ENCODE results near the gene KAZN. TPM values are rescaled to one million over a fixed set of nuclear protein-coding genes. Genes with fewer than 3 reads are reported as not detected.

Gene KAZN
- total and polyA plus RNA-seq, 3 donors from 2014 or later, result 12.1 to 14.6 (median 13.8) TPM

GRCh38 chr1:14955402-14955801 lies 356.9 kb downstream of the KAZN start:
- Histone ChIP-seq H3K4me1 (peaks cover 3% of the 10 kb centered on the region), H3K9me3 (no peaks in the 10 kb centered on the region), H3K27ac (no peak overlapping the region), H3K27me3 (no peaks in the 10 kb centered on the region), H3K4me3 (no peak overlapping the region), H3K36me3 (ENCODE audit: low read depth, missing control alignments) (no peaks in the 10 kb centered on the region)
- intact Hi-C loops (cut with DNase I; ENCODE audit: low total_unique reads), result no loop called here
- WGBS, 2 donors, result 96 to 100% methylated on average over 2 to 5 of the region's 5 CpGs
- no peak for TF ChIP-seq CTCF (IDR thresholded peaks at IDR 0.05)
- no peak for TF ChIP-seq POLR2A (IDR thresholded peaks at IDR 0.05)
- DNase-seq, result no peak

GRCh38 chr1:14955976-14956375 lies 357.5 kb downstream of the KAZN start:
- Histone ChIP-seq H3K27ac (no peak overlapping the region), H3K27me3 (no peaks in the 10 kb centered on the region), H3K4me3 (no peak overlapping the region), H3K4me1 (peaks cover 3% of the 10 kb centered on the region), H3K36me3 (ENCODE audit: low read depth, missing control alignments) (no peaks in the 10 kb centered on the region), H3K9me3 (no peaks in the 10 kb centered on the region)
- TF ChIP-seq POLR2A (IDR thresholded peaks at IDR 0.05) (no peak), CTCF (IDR thresholded peaks at IDR 0.05) (no peak)
- 61 to 69% methylated on average over 4 of the region's 4 CpGs for WGBS, 2 donors
- intact Hi-C loops (cut with DNase I; ENCODE audit: low total_unique reads), result no loop called here
- DNase-seq, result no peak

GRCh38 chr1:14956579-14957195 lies 358.2 kb downstream of the KAZN start:
- DNase-seq, result no peak
- Histone ChIP-seq H3K36me3 (ENCODE audit: low read depth, missing control alignments) (no peaks in the 10 kb centered on the region), H3K27ac (no peak overlapping the region), H3K4me3 (no peak overlapping the region), H3K27me3 (no peaks in the 10 kb centered on the region), H3K4me1 (peaks cover 3% of the 10 kb centered on the region), H3K9me3 (no peaks in the 10 kb centered on the region)
- WGBS, 2 donors, result 89 to 92% methylated on average over 11 of the region's 11 CpGs
- intact Hi-C loops (cut with DNase I; ENCODE audit: low total_unique reads), result no loop called here
- no peak for TF ChIP-seq CTCF (IDR thresholded peaks at IDR 0.05)
- no peak for TF ChIP-seq POLR2A (IDR thresholded peaks at IDR 0.05)

GRCh38 chr1:14957375-14958098 lies 359.1 kb downstream of the KAZN start:
- Histone ChIP-seq H3K36me3 (ENCODE audit: low read depth, missing control alignments) (no peaks in the 10 kb centered on the region), H3K27me3 (no peaks in the 10 kb centered on the region), H3K4me3 (no peak overlapping the region), H3K4me1 (peaks cover 3% of the 10 kb centered on the region), H3K27ac (no peak overlapping the region), H3K9me3 (no peaks in the 10 kb centered on the region)
- TF ChIP-seq POLR2A (IDR thresholded peaks at IDR 0.05) (no peak), CTCF (IDR thresholded peaks at IDR 0.05) (no peak)
- no peak for DNase-seq
- intact Hi-C loops (cut with DNase I; ENCODE audit: low total_unique reads), result no loop called here
- WGBS, 2 donors, result 82 to 94% methylated on average over 16 to 33 of the region's 33 CpGs

All from testis (tissue), 3 donors.